Measurements from ENCODE around the gene MCTP1.

DNA sequence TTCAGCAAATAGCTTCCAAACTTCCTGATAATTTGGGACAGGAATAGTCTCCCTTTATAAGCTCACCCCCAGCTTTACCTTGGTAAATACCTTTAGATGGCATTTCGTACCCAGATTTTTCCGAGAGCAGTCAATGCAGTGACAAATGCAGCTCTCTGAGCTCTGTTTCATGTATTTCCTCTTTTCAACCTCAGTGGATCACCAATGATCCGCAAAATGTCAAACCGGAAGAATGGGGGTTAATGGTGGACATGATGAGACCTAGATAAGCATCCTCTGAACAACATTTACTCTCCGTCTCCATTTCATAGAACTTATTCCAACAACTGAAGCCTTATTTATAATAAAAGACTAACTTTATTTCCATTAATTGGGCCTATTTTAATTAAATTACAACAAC lies 227.3 kb downstream of the MCTP1 start:
- TF ChIP-seq, protein P1, sequence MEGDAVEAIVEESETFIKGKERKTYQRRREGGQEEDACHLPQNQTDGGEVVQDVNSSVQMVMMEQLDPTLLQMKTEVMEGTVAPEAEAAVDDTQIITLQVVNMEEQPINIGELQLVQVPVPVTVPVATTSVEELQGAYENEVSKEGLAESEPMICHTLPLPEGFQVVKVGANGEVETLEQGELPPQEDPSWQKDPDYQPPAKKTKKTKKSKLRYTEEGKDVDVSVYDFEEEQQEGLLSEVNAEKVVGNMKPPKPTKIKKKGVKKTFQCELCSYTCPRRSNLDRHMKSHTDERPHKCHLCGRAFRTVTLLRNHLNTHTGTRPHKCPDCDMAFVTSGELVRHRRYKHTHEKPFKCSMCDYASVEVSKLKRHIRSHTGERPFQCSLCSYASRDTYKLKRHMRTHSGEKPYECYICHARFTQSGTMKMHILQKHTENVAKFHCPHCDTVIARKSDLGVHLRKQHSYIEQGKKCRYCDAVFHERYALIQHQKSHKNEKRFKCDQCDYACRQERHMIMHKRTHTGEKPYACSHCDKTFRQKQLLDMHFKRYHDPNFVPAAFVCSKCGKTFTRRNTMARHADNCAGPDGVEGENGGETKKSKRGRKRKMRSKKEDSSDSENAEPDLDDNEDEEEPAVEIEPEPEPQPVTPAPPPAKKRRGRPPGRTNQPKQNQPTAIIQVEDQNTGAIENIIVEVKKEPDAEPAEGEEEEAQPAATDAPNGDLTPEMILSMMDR (IDR thresholded peaks at IDR 0.05) = no peak
- no peak for TF ChIP-seq POLR2AphosphoS5 (IDR thresholded peaks at IDR 0.05)

All from esophagus muscularis mucosa (tissue), 3 donors.